MG63 (cell line): Measurements from ENCODE around the gene MRGPRX2. TPM values are rescaled to one million over a fixed set of nuclear protein-coding genes. Genes with fewer than 3 reads are reported as not detected.

ENCODE experiments used
- DNase-seq: peaks from one replicate; pipeline ENCODE4 v3.0.0-alpha.2; 2020
- H3K27me3 ChIP-seq: fragments of 250-450 bp; sonication (Bioruptor Pico); 2 replicates; pipeline ENCODE4 v1.5.1; 2020; ENCODE audit warnings: mild to moderate bottlenecking, moderate library complexity
- H3K36me3 ChIP-seq: fragments of 250-450 bp; sonication (Bioruptor Pico); 2 replicates; pipeline ENCODE4 v1.5.1; 2020; ENCODE audit warnings: mild to moderate bottlenecking, moderate library complexity
- H3K4me3 ChIP-seq: fragments of 250-450 bp; sonication (Bioruptor Pico); 2 replicates; pipeline ENCODE4 v1.5.1; 2020; ENCODE audit warnings: mild to moderate bottlenecking, moderate library complexity
- H3K9me3 ChIP-seq: fragments of 250-450 bp; sonication (Bioruptor Pico); 2 replicates; pipeline ENCODE4 v1.5.1; 2020; ENCODE audit warnings: mild to moderate bottlenecking, moderate library complexity
- total RNA-seq: library from RNA; depleted of rRNA; stranded (reverse); fragments of >200 nt; shearing (Covaris generic); gene quantifications from 2 replicates; pipeline ENCODE4 v1.2.3, GENCODE V29; 2014; ENCODE audit warnings: low replicate concordance

MRGPRX2 gene
- total RNA-seq, 1 experiment from 2014 or later, result not detected

DNA sequence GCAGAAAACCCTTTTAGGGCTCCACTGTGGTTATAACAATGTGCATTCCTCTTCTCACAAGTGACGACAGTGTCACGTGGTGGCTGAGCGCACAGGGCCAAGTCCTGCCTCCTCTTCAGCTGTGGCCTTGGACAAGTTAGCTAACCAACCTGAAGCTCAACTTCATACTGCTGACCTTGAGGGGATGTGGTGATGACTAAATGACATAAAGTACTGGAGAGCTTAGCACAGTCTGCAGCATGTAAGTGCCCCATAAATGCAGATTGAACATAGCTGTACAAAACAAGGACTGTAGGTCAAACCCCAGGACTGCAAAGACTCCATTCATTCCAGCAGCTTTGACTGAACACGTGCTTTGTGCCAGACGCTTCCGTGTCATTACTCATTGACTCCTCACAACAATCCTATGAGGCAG is 20.1 kb upstream of the MRGPRX2 start:
- no peaks in the 10 kb centered on the region for H3K9me3 ChIP-seq
- DNase-seq, result peak; percentile 16
- no peaks in the 10 kb centered on the region for H3K27me3 ChIP-seq
- no peak overlapping the region for H3K4me3 ChIP-seq
- H3K36me3 ChIP-seq, result no peaks in the 10 kb centered on the region

DNA sequence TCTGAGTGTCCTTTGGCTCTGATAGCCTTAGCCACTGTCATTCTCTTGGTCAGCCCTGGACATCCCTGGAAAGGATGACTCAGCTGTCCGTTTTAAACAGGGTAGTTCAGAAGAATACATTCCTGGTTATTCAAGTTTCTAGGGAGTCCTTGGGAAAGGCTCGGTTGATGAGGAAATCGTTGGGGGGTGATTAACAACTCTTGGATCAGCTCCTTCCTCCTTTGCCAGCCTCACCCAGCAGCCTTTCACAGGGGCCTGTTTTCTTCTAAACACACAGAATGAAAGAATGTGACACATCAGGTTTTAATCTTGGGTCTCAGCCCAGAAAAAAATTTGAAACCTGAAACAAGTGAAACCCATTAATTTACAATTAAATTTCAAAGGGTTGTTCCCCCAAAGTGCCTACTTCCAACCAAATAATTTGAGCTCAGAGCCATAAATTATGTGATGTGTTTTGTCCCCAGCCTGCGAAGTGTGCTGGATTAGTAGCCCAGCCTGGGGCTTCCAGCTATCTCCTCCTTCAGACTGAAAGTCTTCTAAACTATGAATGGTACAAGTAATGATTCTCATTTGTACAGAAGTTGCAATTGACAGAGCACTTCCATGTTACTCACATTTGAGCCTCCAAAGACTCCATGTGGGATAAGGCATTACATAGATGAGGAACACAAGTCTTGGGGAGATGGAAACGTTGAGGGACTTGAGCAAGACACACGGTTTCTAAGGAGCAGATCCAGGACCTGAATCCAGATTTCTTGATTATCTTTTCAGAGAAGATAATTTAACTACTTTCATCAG is 19.3 kb upstream of the MRGPRX2 start:
- peak; percentile 76 for DNase-seq
- no peak overlapping the region for H3K4me3 ChIP-seq
- H3K27me3 ChIP-seq, result no peaks in the 10 kb centered on the region
- H3K36me3 ChIP-seq, result no peaks in the 10 kb centered on the region
- no peaks in the 10 kb centered on the region for H3K9me3 ChIP-seq

DNA sequence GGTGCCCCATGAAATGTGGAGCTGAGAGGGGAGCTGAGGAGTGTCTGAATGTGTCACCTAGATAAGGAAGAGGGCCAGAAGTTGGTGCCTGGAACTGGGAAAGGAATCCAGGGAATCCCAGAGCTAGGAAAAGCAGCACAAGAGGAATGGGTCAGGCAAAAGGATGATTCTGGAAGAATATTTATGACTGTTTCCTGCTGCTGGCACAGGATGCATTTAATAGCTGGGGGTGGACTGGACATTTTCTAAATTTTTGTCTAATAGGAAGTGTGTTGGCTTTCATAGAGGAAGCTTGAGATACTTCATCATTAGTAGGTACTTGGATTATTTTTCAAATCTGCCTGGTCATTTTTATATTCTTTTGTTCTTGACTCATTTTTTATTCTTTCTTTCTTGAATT is 17.4 kb upstream of the MRGPRX2 start:
- no peak overlapping the region for H3K4me3 ChIP-seq
- DNase-seq, result no peak
- no peaks in the 10 kb centered on the region for H3K9me3 ChIP-seq
- no peaks in the 10 kb centered on the region for H3K27me3 ChIP-seq
- H3K36me3 ChIP-seq, result no peaks in the 10 kb centered on the region

DNA sequence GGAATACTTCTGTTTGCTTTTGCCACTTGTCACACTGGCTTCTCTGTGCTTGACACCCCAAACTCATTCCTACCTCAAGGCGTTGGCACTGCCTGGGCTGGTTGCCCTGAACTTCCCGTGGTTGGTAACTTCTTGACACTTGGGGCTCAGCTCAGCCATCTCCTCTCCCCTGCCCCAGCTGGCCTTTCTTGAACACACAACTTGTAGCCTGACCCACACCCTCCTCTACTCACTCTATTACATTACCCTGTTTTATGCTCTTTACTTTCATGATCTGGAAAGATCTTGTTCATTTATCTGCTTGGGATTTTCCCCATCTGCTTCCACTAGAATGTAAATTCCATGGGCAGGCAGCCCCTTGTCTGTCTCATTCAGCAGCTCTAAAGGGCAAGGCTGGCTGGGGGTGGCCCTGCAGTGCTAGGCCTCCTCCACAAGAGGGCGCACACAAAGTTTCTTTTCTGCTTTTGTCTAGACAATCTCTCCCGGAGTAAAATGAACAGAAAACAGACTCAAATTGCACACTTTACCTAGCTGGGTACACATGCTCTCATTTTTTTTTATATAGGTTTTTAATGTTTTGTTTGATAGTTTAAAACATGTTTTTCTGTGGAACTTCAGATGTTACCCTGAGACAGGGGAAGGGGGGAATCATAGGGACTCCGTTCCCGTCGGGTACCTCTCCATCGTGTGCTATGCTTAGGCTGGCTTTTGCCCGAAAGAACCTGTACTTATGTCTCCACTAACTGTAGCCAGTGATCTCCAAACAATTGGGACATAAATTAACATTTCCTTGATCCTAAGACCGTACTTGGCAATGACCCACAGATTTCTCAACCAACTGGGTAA is 16.4 kb upstream of the MRGPRX2 start:
- no peaks in the 10 kb centered on the region for H3K27me3 ChIP-seq
- no peak overlapping the region for H3K4me3 ChIP-seq
- H3K36me3 ChIP-seq, result no peaks in the 10 kb centered on the region
- no peaks in the 10 kb centered on the region for H3K9me3 ChIP-seq
- DNase-seq, result peak; percentile 26

DNA sequence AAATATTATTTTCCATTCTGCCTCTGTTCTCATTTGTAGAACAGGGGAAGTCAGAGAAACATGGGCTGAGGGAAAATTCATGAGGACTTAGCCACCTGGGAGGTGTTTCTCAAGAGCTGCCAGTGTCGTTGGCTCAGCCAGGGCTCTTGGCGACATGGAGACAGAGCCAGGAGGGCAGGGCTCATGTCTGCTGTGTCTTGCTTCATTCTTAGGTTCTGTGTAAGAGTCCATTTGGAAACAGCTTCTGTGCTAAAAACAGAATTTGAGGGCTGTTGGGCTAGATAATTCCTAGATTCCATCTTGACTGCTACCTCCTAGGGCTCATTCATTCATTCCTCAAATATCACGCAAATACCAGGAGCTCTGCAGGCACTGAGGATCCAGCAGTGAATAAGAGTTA is 15.1 kb upstream of the MRGPRX2 start:
- Histone ChIP-seq H3K9me3 (no peaks in the 10 kb centered on the region), H3K36me3 (no peaks in the 10 kb centered on the region), H3K4me3 (no peak overlapping the region), H3K27me3 (no peaks in the 10 kb centered on the region; the same call in 1 of the 2 replicates)
- no peak for DNase-seq

DNA sequence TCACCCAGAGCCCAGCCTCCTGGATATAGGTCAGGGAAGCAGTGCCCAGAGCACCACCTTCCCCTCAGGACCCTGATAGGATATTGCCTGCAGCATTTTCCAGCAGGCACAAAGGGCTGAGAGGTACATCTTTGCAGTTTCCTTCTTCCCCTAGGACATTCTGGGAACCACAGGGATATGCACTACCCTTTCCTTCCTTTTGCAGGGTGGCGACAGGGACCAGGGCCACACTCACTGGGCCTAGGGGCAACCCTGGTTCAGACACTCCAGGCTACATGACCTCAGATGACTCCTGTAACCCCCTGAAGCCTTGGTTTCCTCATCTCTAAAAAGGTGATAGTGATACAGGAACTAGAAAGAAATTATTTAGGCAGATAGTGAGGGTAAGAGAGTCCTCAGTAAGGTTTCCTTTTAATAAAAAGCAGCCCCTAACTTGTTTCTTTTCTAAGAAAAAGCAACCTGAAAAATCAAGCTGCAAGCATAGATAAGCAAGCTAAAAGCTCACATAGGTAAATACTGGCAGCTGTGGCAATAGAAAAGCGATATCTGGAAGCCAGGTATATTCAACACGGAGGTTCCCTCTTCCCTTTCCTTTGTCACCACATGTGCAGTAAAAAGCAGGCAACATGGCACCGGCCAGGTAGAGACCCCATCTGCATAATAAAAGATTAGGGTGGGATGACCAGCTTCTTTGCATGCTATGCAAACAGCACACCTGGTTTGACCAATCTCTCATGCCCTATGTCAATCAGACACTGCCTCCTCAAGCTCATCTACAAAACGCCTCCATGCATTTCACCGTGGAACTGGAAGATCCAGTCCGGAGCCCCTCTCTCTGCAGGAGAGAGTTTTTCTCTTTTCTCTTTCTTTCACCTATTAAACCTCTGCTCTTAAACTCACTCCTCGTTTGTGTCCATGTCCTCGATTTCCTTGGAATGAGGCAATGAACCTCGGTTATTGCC is 13.2 kb upstream of the MRGPRX2 start:
- Histone ChIP-seq H3K4me3 (no peak overlapping the region), H3K9me3 (0 out of 2 replicates have a peak, but pooled peaks cover 3% of the 10 kb centered on the region), H3K27me3 (no peaks in the 10 kb centered on the region; the same call in 1 of the 2 replicates), H3K36me3 (no peaks in the 10 kb centered on the region)
- DNase-seq, result no peak

DNA sequence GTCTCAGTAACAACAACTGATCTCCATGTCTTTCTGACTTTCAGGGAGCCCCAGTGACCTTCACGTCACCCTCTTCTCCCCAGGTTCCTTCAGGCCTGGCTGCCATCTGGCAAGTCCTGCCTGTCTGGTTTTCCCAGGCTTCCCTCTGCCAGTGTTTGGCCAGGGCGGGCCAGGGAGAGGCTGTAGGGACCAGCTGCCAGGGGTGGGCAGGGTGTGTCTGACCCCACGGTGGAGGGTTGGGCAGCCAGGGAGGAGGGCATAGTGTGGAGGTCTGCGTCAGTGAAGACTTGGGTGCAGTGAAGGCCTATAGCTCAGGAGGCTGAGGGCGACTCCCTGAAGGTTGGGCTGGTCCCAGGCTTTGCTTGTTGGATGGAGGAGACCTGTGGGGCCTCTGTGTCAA is 11.9 kb upstream of the MRGPRX2 start:
- Histone ChIP-seq H3K4me3 (no peak overlapping the region), H3K9me3 (0 out of 2 replicates have a peak, but pooled peaks cover 3% of the 10 kb centered on the region)

DNA sequence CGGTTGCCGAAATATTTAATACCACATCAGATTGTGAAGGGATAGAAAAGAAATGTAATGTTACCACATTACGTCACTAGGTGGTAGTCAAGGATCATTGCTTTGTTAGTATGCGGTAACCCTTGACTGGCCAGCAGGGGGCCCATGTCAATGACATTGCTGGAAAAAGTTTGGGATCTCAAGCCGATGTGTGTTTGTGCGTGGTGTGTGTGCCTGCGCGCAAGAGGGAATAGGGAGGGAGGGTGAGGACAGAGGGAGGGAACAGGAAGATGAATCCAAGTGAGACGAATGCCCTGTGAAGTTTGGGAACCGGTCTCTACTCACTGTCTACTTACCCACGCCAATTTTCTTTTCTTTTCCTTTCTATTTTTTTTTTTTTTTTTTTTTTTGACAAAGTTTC is 10.7 kb upstream of the MRGPRX2 start:
- no peaks in the 10 kb centered on the region for H3K36me3 ChIP-seq
- 0 out of 2 replicates have a peak, but pooled peaks cover 3% of the 10 kb centered on the region for H3K9me3 ChIP-seq
- H3K4me3 ChIP-seq, result no peak overlapping the region
- no peaks in the 10 kb centered on the region; the same call in 1 of the 2 replicates for H3K27me3 ChIP-seq
- peak; percentile 64 for DNase-seq

More for the DNA sequence above, 11.9 kb upstream of the MRGPRX2 start:
- no peak for DNase-seq
- Histone ChIP-seq H3K27me3 (no peaks in the 10 kb centered on the region; the same call in 1 of the 2 replicates), H3K36me3 (no peaks in the 10 kb centered on the region)

DNA sequence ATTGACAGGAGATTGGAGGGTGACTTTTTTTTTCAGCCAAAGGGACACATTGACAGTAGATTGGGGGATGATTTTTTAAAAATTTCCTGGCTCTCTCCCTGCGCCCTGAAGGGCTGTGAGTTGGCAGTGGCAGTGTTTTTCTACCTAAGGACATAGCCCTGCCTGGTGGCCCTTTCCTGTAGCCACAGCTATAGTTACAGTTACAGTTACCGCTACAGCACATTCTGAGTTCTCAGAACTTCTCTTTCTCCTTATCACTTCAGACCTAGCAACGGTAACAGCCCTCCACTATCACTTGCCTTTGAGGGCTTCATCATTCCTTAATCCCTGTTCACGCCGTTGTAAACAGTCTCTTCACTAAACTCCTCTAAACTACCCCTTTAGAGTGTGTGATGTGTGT is 684 bp downstream of the MRGPRX2 start:
- DNase-seq, result no peak
- Histone ChIP-seq H3K4me3 (no peak overlapping the region), H3K9me3 (no peaks in the 10 kb centered on the region), H3K36me3 (no peaks in the 10 kb centered on the region), H3K27me3 (0 out of 2 replicates have a peak, but pooled peaks cover 2% of the 10 kb centered on the region)

DNA sequence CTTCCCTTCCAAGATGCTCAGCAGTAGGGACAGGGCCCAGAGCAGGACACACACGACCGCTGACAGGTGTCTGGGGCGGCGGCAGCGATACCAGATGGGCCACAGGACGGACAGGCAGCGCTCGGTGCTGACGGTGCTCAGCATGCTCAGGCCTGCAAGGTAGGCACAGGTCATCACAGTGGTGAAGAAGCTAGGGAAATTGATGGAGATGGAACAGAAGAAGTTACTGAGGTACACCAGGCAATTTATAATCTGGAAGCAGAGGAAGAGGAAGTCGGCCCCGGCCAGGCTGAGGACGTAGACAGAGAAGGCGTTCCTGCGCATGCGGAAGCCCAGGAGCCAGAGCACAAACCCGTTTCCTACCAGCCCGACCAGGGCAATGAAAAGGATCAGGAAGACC is 4.6 kb downstream of the MRGPRX2 start:
- H3K36me3 ChIP-seq, result no peaks in the 10 kb centered on the region
- DNase-seq, result no peak
- H3K27me3 ChIP-seq, result peaks cover 6% of the 10 kb centered on the region; the same call in 1 of the 2 replicates
- H3K9me3 ChIP-seq, result no peaks in the 10 kb centered on the region
- H3K4me3 ChIP-seq, result no peak overlapping the region

DNA sequence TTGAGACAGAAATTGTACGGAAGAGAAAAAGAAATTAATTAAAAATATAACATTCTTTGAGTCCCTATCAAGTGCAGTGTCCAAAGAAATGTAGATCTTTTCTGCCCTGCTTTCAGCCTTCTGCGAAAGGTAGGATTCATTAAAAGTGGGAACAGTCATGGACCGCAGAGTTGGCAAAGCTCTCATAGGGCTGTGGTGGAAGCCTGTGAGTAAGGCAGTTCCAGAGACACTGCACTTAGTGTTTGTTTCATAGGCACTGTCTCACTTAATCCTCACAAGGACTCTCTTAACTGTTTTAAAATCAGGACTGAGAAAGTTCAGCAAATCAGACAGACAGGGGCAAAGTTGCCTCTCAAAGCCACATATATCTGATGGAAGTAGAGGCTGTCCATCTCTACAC is 5.5 kb downstream of the MRGPRX2 start:
- Histone ChIP-seq H3K4me3 (no peak overlapping the region), H3K27me3 (peaks cover 6% of the 10 kb centered on the region; the same call in 1 of the 2 replicates), H3K36me3 (no peaks in the 10 kb centered on the region), H3K9me3 (no peaks in the 10 kb centered on the region)
- peak; percentile 45 for DNase-seq

DNA sequence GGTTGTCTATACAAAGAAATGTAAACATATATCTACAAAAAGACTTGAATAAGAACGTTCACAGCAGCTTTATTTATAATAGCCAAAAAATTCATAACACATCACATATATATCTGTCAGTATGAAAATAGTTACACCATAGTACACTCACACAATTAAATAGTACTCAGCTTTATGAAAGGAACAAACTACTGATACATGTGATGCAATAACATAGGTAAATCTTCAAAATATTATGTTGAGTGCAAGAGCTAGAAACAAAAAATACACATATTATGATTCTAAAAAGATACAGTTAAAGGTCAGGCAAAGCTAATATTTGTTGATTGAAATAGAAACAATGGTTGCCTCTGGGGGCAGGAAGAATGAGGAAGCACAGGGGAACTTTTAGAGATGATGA is 6.6 kb downstream of the MRGPRX2 start:
- H3K27me3 ChIP-seq, result peaks cover 6% of the 10 kb centered on the region; the same call in 1 of the 2 replicates
- H3K9me3 ChIP-seq, result no peaks in the 10 kb centered on the region

DNA sequence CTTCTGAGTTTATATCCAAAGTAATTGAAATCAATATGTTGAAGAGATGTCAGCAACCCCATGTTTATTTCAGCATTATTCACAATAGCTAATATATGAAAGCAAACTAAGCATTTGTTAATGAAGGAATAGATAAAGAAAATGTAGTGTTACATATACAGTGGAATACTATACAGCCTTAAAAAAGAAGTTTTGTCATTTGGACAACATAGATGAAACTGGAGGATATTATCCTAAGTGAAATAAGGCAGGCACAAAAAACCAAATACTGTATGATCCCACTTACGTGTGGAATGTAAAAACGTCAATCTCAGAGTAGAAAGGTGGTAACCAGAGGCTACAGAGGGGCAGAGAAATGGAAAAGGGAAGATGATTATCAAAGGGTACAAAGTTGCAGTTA is 10.2 kb downstream of the MRGPRX2 start:
- H3K27me3 ChIP-seq, result peaks cover 9% of the 10 kb centered on the region; the same call in 1 of the 2 replicates
- no peak overlapping the region for H3K4me3 ChIP-seq
- H3K9me3 ChIP-seq, result no peaks in the 10 kb centered on the region
- no peak for DNase-seq
- H3K36me3 ChIP-seq, result no peaks in the 10 kb centered on the region

More for the DNA sequence above, 6.6 kb downstream of the MRGPRX2 start:
- H3K36me3 ChIP-seq, result no peaks in the 10 kb centered on the region
- no peak overlapping the region for H3K4me3 ChIP-seq
- no peak for DNase-seq

DNA sequence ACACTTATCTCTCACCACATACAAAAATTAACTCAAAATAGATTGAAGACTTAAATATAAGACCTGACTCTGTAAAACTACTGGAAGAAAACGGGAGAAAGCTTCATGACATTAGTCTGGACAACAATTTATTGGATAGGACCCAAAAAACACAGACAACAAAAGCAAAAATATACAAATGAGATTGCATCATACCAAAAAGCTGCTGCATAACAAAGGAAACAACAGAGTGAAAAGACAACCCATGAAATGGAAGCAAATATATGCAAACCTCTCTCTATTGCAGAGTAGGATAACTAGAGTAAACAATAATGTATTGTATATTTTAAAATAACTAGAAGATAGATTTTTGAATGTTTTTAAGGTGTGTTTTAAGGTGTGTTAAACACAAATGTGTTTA is 11.2 kb downstream of the MRGPRX2 start:
- no peak overlapping the region for H3K4me3 ChIP-seq
- no peaks in the 10 kb centered on the region for H3K9me3 ChIP-seq
- DNase-seq, result no peak
- peaks cover 8% of the 10 kb centered on the region; the same call in 1 of the 2 replicates for H3K27me3 ChIP-seq
- no peaks in the 10 kb centered on the region for H3K36me3 ChIP-seq

DNA sequence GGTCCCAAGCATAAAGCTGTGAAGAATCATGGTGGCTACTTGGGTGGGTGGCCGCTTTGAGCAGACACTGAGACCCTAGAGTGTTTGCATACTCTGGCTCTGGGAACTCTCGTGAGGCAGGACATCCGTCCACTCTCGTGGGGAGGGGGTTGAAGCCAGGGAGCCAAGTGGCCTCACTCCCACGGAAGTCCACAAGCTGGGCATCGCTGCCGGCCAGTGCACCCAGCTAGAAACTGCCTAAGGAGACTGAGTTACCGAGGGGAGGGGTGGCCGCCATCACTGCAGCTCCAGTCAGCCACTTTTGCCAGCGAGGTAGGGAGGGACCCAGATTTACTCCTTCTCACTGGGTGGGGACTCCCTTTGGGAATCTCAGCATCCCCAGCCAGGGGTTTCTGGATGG is 20.5 kb downstream of the MRGPRX2 start:
- DNase-seq, result no peak
- Histone ChIP-seq H3K9me3 (no peaks in the 10 kb centered on the region), H3K4me3 (no peak overlapping the region), H3K27me3 (no peaks in the 10 kb centered on the region), H3K36me3 (no peaks in the 10 kb centered on the region)

DNA sequence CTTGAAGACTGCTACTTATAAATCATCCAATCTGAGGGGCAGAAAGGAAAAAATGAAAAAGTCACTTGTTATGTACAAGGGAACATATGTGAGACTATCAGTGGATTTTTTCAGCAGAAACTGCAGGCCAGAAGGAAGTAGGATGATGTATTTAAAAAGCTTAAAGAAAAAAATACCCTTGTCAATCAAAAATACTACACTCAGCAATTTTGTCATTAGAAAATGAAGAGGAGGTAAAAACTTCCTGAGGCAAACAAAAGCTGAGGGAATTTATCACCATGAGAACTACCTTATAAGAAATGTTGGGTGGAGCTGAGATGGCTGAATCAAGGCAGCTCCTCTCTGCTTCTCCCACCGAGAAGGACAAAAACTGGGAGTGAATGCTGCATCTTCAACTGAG is 21.1 kb downstream of the MRGPRX2 start:
- DNase-seq, result no peak
- no peaks in the 10 kb centered on the region for H3K36me3 ChIP-seq
- peaks cover 2% of the 10 kb centered on the region for H3K27me3 ChIP-seq
- no peaks in the 10 kb centered on the region for H3K9me3 ChIP-seq
- no peak overlapping the region for H3K4me3 ChIP-seq
